ENCODE data around the gene POU2AF1. TPM values are rescaled to one million over a fixed set of nuclear protein-coding genes. Genes with fewer than 3 reads are reported as not detected.

POU2AF1 gene
- polyA plus RNA-seq, 1 donor (not counting 4 experiments of a cell fraction or from before 2014, with no cell fraction given), result not detected

GRCh38 chr11:111366560-111367410, 12.3 kb downstream of the POU2AF1 start:
- Histone ChIP-seq H3K9me1 (ENCODE audit: control insufficient read depth, extremely low read depth, insufficient read depth, low read length) (no peaks in the 10 kb centered on the region), H3K36me3 (ENCODE audit: control insufficient read depth in 2 of 2, extremely low read depth in 1 of 2, insufficient read depth in 2 of 2, low read length in 2 of 2) (no peaks in the 10 kb centered on the region), H3K4me2 (ENCODE audit: control insufficient read depth, extremely low read depth, insufficient read depth, low read depth, low read length) (no peak overlapping the region), H3K27ac (ENCODE audit: control insufficient read depth, insufficient read depth, low read length) (no peak overlapping the region), H3K4me1 (ENCODE audit: control insufficient read depth, extremely low read depth, insufficient read depth, low read length) (peaks cover 3% of the 10 kb centered on the region), H3K27me3 (ENCODE audit: control insufficient read depth, extremely low read depth, insufficient read depth, low read length) (peaks cover 6% of the 10 kb centered on the region), H3K9me3 (ENCODE audit: control insufficient read depth, low read depth, low read length) (no peaks in the 10 kb centered on the region), H3K79me2 (ENCODE audit: control insufficient read depth, insufficient read depth, low read length) (no peaks in the 10 kb centered on the region), H3K9ac (ENCODE audit: control insufficient read depth, extremely low read depth, insufficient read depth, low read length) (no peak overlapping the region), H3K4me3 (ENCODE audit: control insufficient read depth in 2 of 3, extremely low read depth in 1 of 3, insufficient read depth in 2 of 3, low read depth in 1 of 3, low read length in 3 of 3) (no peak overlapping the region), H4K20me1 (ENCODE audit: control insufficient read depth, extremely low read depth, insufficient read depth, low read length) (no peaks in the 10 kb centered on the region), H2AFZ (ENCODE audit: control insufficient read depth, low read length) (no peak overlapping the region)
- no peak for DNase-seq (ENCODE audit: low read depth, low spot score)
- FAIRE-seq, result no peak
- TF ChIP-seq EZH2 (IDR thresholded peaks at IDR 0.05; ENCODE audit: low read length) (no peak), CTCF (optimal IDR thresholded peaks at IDR 0.05 in 1 of 3, IDR thresholded peaks at IDR 0.05 in 1 of 3, conservative IDR thresholded peaks at IDR 0.05 in 1 of 3; ENCODE audit: extremely low read depth in 1 of 3, insufficient read depth in 2 of 3, low read length in 3 of 3) (no peak)
- dilution Hi-C loops (cut with MboI; ENCODE audit: extremely low pct_ligation_motif_present, low sequenced_read_pairs), result no loop called here

GRCh38 chr11:111365722-111366559, 13.1 kb downstream of the POU2AF1 start:
- Histone ChIP-seq H3K36me3 (ENCODE audit: control insufficient read depth in 2 of 2, extremely low read depth in 1 of 2, insufficient read depth in 2 of 2, low read length in 2 of 2) (no peaks in the 10 kb centered on the region), H3K27me3 (ENCODE audit: control insufficient read depth, extremely low read depth, insufficient read depth, low read length) (peaks cover 6% of the 10 kb centered on the region), H2AFZ (ENCODE audit: control insufficient read depth, low read length) (no peak overlapping the region), H3K4me3 (ENCODE audit: control insufficient read depth in 2 of 3, extremely low read depth in 1 of 3, insufficient read depth in 2 of 3, low read depth in 1 of 3, low read length in 3 of 3) (no peak overlapping the region), H3K27ac (ENCODE audit: control insufficient read depth, insufficient read depth, low read length) (no peak overlapping the region), H3K9me3 (ENCODE audit: control insufficient read depth, low read depth, low read length) (no peaks in the 10 kb centered on the region), H3K4me1 (ENCODE audit: control insufficient read depth, extremely low read depth, insufficient read depth, low read length) (peaks cover 6% of the 10 kb centered on the region), H3K79me2 (ENCODE audit: control insufficient read depth, insufficient read depth, low read length) (no peaks in the 10 kb centered on the region), H3K9me1 (ENCODE audit: control insufficient read depth, extremely low read depth, insufficient read depth, low read length) (no peaks in the 10 kb centered on the region), H3K4me2 (ENCODE audit: control insufficient read depth, extremely low read depth, insufficient read depth, low read depth, low read length) (no peak overlapping the region), H3K9ac (ENCODE audit: control insufficient read depth, extremely low read depth, insufficient read depth, low read length) (no peak overlapping the region), H4K20me1 (ENCODE audit: control insufficient read depth, extremely low read depth, insufficient read depth, low read length) (no peaks in the 10 kb centered on the region)
- DNase-seq (ENCODE audit: low read depth, low spot score) (no peak), FAIRE-seq (no peak)
- TF ChIP-seq CTCF (optimal IDR thresholded peaks at IDR 0.05 in 1 of 3, IDR thresholded peaks at IDR 0.05 in 1 of 3, conservative IDR thresholded peaks at IDR 0.05 in 1 of 3; ENCODE audit: extremely low read depth in 1 of 3, insufficient read depth in 2 of 3, low read length in 3 of 3) (no peak), EZH2 (IDR thresholded peaks at IDR 0.05; ENCODE audit: low read length) (no peak)
- dilution Hi-C loops (cut with MboI; ENCODE audit: extremely low pct_ligation_motif_present, low sequenced_read_pairs), result no loop called here

Data from keratinocyte (primary cell).